Astrocyte of the cerebellum (primary cell): ENCODE data around the gene WSCD1.

ENCODE experiments used
- DNase-seq: peaks from one replicate; pipeline ENCODE4 v3.0.0-alpha.2; 2011; ENCODE audit warnings: low read depth
- H3K4me3 ChIP-seq: 2 replicates; pipeline ENCODE4 v1.5.1; 2011; ENCODE audit warnings: mild to moderate bottlenecking, low read depth, low read length, moderate library complexity
- in situ Hi-C: cut with HindIII; loops from 2 replicates; pipeline ENCODE4 v1.10.0; 2017; ENCODE audit warnings: low sequenced_read_pairs
- TF ChIP-seq, protein P1 (sequence below): IDR thresholded peaks from 2 replicates; pipeline ENCODE4 v1.5.1; 2012; ENCODE audit warnings: low read length, low read depth, moderate library complexity, mild to moderate bottlenecking; ENCODE audit errors: missing control alignments

WSCD1 gene

DNA sequence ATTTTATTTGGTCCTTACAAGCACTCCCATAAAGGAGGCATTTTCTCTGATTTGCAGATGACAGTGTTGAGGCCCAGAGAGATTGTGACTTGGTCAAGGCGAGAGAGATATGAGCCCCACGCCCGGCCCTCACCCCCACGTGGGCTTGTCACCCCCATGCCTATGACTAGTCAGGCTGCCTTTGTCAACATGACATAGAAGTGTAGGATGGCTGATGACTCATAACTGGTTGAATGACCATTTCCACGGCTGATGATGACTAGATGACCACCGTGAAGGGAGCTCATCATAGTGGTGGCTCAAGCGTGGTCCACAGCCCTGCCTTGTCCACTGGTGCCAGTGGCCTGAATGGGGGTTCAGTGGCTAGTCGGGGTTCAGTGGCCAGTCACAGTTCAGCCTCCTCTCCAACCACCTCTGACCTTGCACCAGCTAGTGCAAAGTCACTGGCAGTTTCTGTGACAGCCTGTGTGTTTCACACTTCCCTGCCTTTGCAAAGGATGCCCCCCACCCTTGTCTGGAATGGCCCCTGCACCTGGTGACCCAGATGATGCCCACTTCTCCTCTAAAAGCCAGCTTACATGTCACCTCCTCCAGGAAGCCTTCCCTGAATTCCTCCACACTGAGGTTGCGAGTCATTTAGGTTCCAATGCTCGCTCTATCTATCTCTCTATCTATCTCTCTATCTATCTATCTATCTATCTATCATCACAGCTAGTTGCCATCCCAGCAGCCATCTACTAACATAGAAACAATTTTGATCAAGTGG lies 3.8 kb upstream of the WSCD1 start:
- TF ChIP-seq, protein P1, sequence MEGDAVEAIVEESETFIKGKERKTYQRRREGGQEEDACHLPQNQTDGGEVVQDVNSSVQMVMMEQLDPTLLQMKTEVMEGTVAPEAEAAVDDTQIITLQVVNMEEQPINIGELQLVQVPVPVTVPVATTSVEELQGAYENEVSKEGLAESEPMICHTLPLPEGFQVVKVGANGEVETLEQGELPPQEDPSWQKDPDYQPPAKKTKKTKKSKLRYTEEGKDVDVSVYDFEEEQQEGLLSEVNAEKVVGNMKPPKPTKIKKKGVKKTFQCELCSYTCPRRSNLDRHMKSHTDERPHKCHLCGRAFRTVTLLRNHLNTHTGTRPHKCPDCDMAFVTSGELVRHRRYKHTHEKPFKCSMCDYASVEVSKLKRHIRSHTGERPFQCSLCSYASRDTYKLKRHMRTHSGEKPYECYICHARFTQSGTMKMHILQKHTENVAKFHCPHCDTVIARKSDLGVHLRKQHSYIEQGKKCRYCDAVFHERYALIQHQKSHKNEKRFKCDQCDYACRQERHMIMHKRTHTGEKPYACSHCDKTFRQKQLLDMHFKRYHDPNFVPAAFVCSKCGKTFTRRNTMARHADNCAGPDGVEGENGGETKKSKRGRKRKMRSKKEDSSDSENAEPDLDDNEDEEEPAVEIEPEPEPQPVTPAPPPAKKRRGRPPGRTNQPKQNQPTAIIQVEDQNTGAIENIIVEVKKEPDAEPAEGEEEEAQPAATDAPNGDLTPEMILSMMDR = no peak
- in situ Hi-C loops = no loop called here
- no peak overlapping the region for H3K4me3 ChIP-seq
- DNase-seq = no peak

DNA sequence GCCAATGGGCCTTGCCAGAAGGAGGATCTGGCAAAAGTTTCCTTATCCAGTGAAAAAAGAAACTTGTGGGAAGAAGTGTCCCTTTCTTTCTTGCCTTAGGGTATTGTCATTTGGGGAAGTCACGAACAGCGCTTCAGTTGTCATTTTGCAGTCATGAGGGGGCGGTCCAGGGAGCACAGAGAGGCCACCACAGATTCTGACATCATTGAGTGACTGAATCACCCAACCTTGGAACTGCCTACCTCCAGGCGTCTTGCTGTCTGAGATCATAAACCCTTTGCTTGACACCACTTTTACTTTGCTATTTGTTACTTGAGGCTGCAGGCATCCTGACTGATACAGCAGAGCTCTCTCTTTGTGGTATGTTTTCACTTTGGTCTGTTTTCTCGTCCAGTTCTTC lies 3.1 kb upstream of the WSCD1 start:
- in situ Hi-C loops = no loop called here
- no peak for DNase-seq
- H3K4me3 ChIP-seq = no peak overlapping the region
- TF ChIP-seq, protein P1 = no peak

DNA sequence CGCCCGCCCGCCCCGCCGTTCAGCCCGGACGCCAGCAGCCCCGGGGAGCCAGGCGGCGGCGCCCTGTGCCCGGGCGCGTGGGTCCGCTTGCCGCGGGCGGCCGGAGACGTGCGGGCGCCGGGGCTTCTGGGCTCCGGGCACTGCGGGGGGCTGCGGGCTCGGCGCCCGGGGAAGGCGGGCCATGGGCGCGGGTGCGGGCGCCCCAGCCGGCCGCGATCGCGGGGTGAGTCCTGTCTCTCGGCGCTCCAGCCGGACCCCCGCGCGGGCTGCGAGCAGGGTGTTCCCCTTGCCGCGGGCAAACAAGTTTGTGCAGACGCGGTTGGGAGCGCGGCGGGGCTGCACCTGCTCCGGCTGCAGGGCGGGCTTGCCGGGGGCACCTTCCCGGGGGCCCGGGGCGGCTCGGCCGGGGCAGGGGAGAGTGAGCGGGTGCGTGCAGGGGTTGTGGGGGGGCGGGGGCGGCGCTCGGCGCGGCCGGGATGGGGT lies 292 bp downstream of the WSCD1 start:
- in situ Hi-C loops = no loop called here
- peak overlapping the region; percentile 42 for H3K4me3 ChIP-seq
- TF ChIP-seq, protein P1 = no peak
- DNase-seq = no peak

DNA sequence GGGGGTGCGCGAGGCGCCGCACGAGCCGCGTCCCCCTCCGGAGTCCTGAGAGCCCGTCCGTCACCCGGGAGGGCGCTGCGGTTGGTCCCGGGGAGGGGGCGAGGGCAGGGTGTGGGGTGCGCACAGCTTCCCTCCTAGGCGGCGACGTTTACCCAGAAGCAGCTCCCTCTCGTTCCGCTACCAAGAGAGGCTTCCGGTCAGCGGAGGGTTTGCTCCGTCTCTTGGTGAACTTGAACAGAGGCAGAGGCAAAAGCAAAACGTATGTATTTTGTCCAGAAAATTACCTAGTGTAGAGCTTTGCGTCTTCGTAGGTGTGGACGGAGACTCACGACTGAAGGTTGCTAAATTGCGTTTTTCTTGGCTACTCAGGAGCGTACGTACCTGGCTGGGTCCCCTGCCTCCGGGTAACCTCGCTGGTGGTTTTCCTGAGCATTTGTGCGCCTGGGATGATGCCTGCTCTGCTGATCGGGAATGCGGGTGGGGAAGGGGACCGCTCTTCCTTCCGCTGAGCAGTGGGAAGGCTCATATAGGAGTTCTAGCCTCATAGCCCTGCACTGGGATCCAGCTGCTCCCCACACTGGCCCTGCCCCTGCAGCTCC lies 833 bp downstream of the WSCD1 start:
- TF ChIP-seq, protein P1 = no peak
- in situ Hi-C loops = no loop called here
- H3K4me3 ChIP-seq = peak overlapping the region; percentile 42
- DNase-seq = no peak

DNA sequence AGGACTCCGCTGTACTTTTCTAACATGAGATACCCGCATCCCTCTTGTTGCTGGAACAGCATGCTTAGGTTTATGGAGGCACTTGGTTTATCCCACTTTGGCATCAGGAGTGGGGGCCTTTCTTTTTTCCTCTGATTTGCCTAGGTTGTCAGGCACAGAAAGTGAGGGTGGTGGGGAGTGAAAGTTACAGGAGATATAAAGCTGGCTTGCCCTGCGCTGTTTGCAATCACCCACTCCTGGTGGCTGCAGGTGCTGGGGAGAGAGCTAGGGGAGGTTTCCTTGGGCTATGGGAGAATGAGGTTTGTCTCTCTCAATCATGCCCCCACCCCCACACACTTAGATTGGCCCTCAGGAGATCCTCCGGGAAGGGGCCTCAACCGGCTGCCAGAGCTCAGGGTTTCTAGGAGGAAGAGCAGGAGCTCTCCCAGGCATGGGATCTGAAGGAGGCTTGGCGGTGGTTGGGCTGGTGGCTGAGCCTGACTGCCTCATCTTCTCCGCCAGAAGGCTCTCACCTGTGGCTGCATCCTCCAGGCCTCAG lies 1.4 kb downstream of the WSCD1 start:
- DNase-seq = no peak
- in situ Hi-C loops = no loop called here
- peak overlapping the region; percentile 42 for H3K4me3 ChIP-seq
- TF ChIP-seq, protein P1 = no peak

DNA sequence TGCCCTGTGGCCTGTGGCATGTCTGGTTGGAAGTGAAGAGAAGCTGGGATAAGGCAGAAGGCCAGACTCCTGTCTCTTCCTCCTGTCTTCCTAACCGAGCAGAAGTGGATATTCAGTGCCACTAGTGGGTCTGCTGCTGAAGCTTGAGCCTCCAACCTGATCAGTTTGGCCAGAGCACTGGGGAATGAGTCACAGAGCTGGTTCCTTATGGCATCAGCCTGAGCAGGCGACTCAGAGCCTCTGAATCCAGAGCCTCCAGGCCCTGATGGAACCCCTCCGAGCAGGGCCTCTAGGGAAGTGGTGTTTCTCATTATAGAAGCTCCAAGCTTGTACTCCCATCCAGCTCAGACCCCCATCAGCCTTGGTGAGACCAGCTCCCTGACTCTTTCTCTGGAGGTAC lies 2.0 kb downstream of the WSCD1 start:
- no peak overlapping the region for H3K4me3 ChIP-seq
- TF ChIP-seq, protein P1 = no peak
- no peak for DNase-seq
- in situ Hi-C loops = no loop called here
